H9 (cell line): ENCODE measurements around the gene SNRNP35. TPM values are rescaled to one million over a fixed set of nuclear protein-coding genes. Genes with fewer than 3 reads are reported as not detected.
"Not testable (repeated sequence)": the region's sequence is repeated elsewhere in the genome, so short reads cannot be mapped to it uniquely, and the experiment has no call there.

ENCODE experiments used
- DNase-seq: peaks from one replicate; pipeline ENCODE4 v3.0.0-alpha.2; 2017
- H2AFZ ChIP-seq: one replicate; pipeline ENCODE4 v1.6.1; 2013; ENCODE audit warnings: mild to moderate bottlenecking, low read length, control low read depth, moderate library complexity
- H2AK5ac ChIP-seq: 2 replicates; pipeline ENCODE4 v1.6.1; 2013; ENCODE audit warnings: low read length, control low read depth, mixed read lengths; ENCODE audit not compliant: insufficient read length
- H2BK120ac ChIP-seq: one replicate; pipeline ENCODE4 v1.6.1; 2013; ENCODE audit warnings: low read depth, mild to moderate bottlenecking, low read length, control low read depth, inconsistent platforms; ENCODE audit not compliant: poor library complexity, severe bottlenecking
- H2BK12ac ChIP-seq: 2 replicates; pipeline ENCODE4 v1.6.1; 2013; ENCODE audit warnings: low read length, control low read depth, mixed read lengths, low read depth; ENCODE audit not compliant: insufficient read length
- H2BK15ac ChIP-seq: 2 replicates; pipeline ENCODE4 v1.6.1; 2013; ENCODE audit warnings: low read depth, low read length, control low read depth
- H2BK20ac ChIP-seq: one replicate; pipeline ENCODE4 v1.6.1; 2013; ENCODE audit warnings: low read depth, mild to moderate bottlenecking, low read length, control low read depth, inconsistent platforms; ENCODE audit not compliant: poor library complexity, severe bottlenecking
- H2BK5ac ChIP-seq: 2 replicates; pipeline ENCODE4 v1.6.1; 2013; ENCODE audit warnings: low read length, control low read depth, mixed read lengths; ENCODE audit not compliant: insufficient read length
- H3K14ac ChIP-seq: 2 replicates; pipeline ENCODE4 v1.6.1; 2013; ENCODE audit warnings: low read length, control low read depth; ENCODE audit not compliant: insufficient read depth
- H3K18ac ChIP-seq: 2 replicates; pipeline ENCODE4 v1.6.1; 2013; ENCODE audit warnings: low read depth, mild to moderate bottlenecking, mixed read lengths, low read length, control low read depth; ENCODE audit not compliant: insufficient read length
- H3K23ac ChIP-seq: 2 replicates; pipeline ENCODE4 v1.6.1; 2013; ENCODE audit warnings: low read length, control low read depth, mixed read lengths, low read depth; ENCODE audit not compliant: insufficient read length
- H3K23me2 ChIP-seq: 2 replicates; pipeline ENCODE4 v1.6.1; 2013; ENCODE audit warnings: low read depth, mild to moderate bottlenecking, mixed read lengths, low read length, control low read depth; ENCODE audit not compliant: insufficient read length, poor library complexity, severe bottlenecking
- H3K27ac ChIP-seq: 2 replicates; pipeline ENCODE4 v1.5.1; 2013; ENCODE audit warnings: low read length, control low read depth, mixed read lengths, low read depth; ENCODE audit not compliant: insufficient read length
- H3K27me3 ChIP-seq: 2 replicates; pipeline ENCODE4 v1.6.1; 2013; ENCODE audit warnings: low read length, control low read depth, inconsistent platforms; ENCODE audit not compliant: insufficient read depth
- H3K4ac ChIP-seq: 2 replicates; pipeline ENCODE4 v1.6.1; 2013; ENCODE audit warnings: low read depth, mild to moderate bottlenecking, control low read depth, inconsistent platforms, low read length, moderate library complexity
- H3K4me1 ChIP-seq: 2 replicates; pipeline ENCODE4 v1.6.1; 2013; ENCODE audit warnings: low read length, control low read depth, inconsistent platforms; ENCODE audit not compliant: insufficient read depth
- H3K4me2 ChIP-seq: 2 replicates; pipeline ENCODE4 v1.6.1; 2013; ENCODE audit warnings: low read length, control low read depth, mixed read lengths; ENCODE audit not compliant: insufficient read length, insufficient read depth
- H3K56ac ChIP-seq: 2 replicates; pipeline ENCODE4 v1.6.1; 2013; ENCODE audit warnings: low read depth, mild to moderate bottlenecking, mixed read lengths, low read length, control low read depth; ENCODE audit not compliant: insufficient read length
- H3K79me1 ChIP-seq: 2 replicates; pipeline ENCODE4 v1.6.1; 2013; ENCODE audit warnings: low read depth, mild to moderate bottlenecking, moderate library complexity, low read length, control low read depth, inconsistent platforms; ENCODE audit not compliant: insufficient read depth, poor library complexity, severe bottlenecking
- H3K79me2 ChIP-seq: 2 replicates; pipeline ENCODE4 v1.6.1; 2013; ENCODE audit warnings: low read length, control low read depth, inconsistent platforms; ENCODE audit not compliant: insufficient read depth
- H3K9ac ChIP-seq: 2 replicates; pipeline ENCODE4 v1.6.1; 2013; ENCODE audit warnings: low read length, control low read depth, mixed read lengths; ENCODE audit not compliant: insufficient read length; ENCODE audit errors: extremely low read depth
- H3K9me3 ChIP-seq: one replicate; pipeline ENCODE4 v1.6.1; 2013; ENCODE audit warnings: low read depth, low read length, inconsistent platforms; ENCODE audit not compliant: control insufficient read depth
- H3T11ph ChIP-seq: one replicate; pipeline ENCODE4 v1.6.1; 2013; ENCODE audit warnings: mild to moderate bottlenecking, low read length, control low read depth, inconsistent platforms
- H4K20me1 ChIP-seq: one replicate; pipeline ENCODE4 v1.6.1; 2013; ENCODE audit not compliant: control insufficient read depth, insufficient read length, insufficient read depth
- H4K5ac ChIP-seq: 2 replicates; pipeline ENCODE4 v1.6.1; 2013; ENCODE audit warnings: low read depth, mild to moderate bottlenecking, mixed read lengths, low read length, control low read depth; ENCODE audit not compliant: insufficient read length
- H4K8ac ChIP-seq: replicated peaks from 2 replicates; pipeline ENCODE4 v1.6.1; 2013; ENCODE audit warnings: low read length, control low read depth, mixed read lengths, low read depth; ENCODE audit not compliant: insufficient read length
- H4K91ac ChIP-seq: 2 replicates; pipeline ENCODE4 v1.6.1; 2013; ENCODE audit warnings: low read depth, mild to moderate bottlenecking, moderate library complexity, mixed read lengths, low read length, control low read depth; ENCODE audit not compliant: insufficient read length
- H3K27ac Mint-ChIP-seq, 3 experiments: 2 replicates in 2 of 3; 3 replicates in 1 of 3; pipeline ENCODE4 v1.8.0; 2020 to 2021; ENCODE audit warnings: mixed read lengths in 3 of 3, mild to moderate bottlenecking in 1 of 3, moderate library complexity in 1 of 3
- H3K27me3 Mint-ChIP-seq: 2 replicates; pipeline ENCODE4 v1.8.0; 2021; ENCODE audit warnings: low read depth, mild to moderate bottlenecking, moderate library complexity, mixed read lengths
- H3K36me3 Mint-ChIP-seq, 3 experiments: 2 replicates in 2 of 3; 3 replicates in 1 of 3; pipeline ENCODE4 v1.8.0; 2020 to 2021; ENCODE audit warnings: low read depth in 3 of 3, mixed read lengths in 3 of 3; ENCODE audit not compliant: insufficient read depth in 1 of 3
- H3K4me1 Mint-ChIP-seq, 2 experiments: 2 replicates each; pipeline ENCODE4 v1.8.0; 2020; ENCODE audit warnings: mixed read lengths in 2 of 2
- H3K4me3 Mint-ChIP-seq, 2 experiments: 2 replicates in 1 of 2; 3 replicates in 1 of 2; pipeline ENCODE4 v1.8.0; 2020 to 2021; ENCODE audit warnings: mild to moderate bottlenecking in 2 of 2, mixed read lengths in 2 of 2, moderate library complexity in 1 of 2
- H3K9me3 Mint-ChIP-seq, 2 experiments: 2 replicates in 1 of 2; 3 replicates in 1 of 2; pipeline ENCODE4 v1.8.0; 2020; ENCODE audit warnings: mild to moderate bottlenecking in 2 of 2, mixed read lengths in 2 of 2, moderate library complexity in 1 of 2
- CTCF ChIP-seq: fragments of 200-600 bp; sonication (generic); conservative IDR thresholded peaks from 3 replicates; pipeline ENCODE4 v1.8.0; 2021; ENCODE audit warnings: antibody characterized with exemption, mild to moderate bottlenecking
- WGBS: extraction: QIAGEN DNeasy Blood & Tissue Kit; methylation state at CpG from one replicate; pipeline ENCODE4 v1.1.7; 2013; ENCODE audit warnings: missing lambda C conversion rate, low lambda C conversion rate, mixed read lengths; ENCODE audit not compliant: insufficient read length; ENCODE audit errors: extremely low coverage; 5-methylcytosine and 5-hydroxymethylcytosine counted together
- total RNA-seq: library from RNA; stranded (reverse); gene quantifications from 2 replicates; pipeline ENCODE4 v1.2.1, GENCODE V29; 2021

SNRNP35 gene
- total RNA-seq, 1 experiment from 2014 or later: 16.3 TPM

DNA sequence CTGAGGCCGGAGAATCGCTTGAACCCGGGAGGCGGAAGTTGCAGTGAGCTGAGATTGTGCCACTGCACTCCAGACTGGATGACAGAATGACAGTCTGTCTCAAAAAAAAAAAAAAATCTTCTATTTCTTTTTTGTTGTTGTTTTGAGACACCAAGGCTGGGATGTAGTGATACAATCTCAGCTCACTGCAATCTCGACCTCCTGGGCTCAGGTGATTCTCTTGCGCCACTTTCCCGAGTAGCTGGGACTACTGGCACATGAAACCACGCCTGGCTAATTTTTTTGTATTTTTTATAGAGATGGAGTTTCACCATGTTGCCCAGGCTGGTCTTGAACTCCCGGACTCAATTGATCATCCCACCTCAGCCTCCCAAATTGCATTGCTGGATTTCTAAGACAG, 7.3 kb upstream of the SNRNP35 start:
- Mint-ChIP-seq H3K4me1 (peaks cover 5 to 6% of the 10 kb centered on the region in 2 experiments), H3K36me3 (no peaks in the 10 kb centered on the region), H3K9me3 (no peaks in the 10 kb centered on the region; a peak in 1 of 5 replicates), H3K4me3 (no peak overlapping the region; a peak in 1 of 5 replicates), H3K27ac (0 out of 7 replicates have a peak overlapping the region, but pooled peaks of 1 of the 3 experiments have one; percentile 20), H3K27me3 (peaks cover 8% of the 10 kb centered on the region)
- H2BK5ac ChIP-seq: no peak overlapping the region
- no peak for DNase-seq
- H3K14ac ChIP-seq: no peak overlapping the region
- no peaks in the 10 kb centered on the region for H3K23me2 ChIP-seq
- no peak overlapping the region for H3K27ac ChIP-seq
- H3K4me1 ChIP-seq: no peaks in the 10 kb centered on the region
- no peak overlapping the region for H3K4me2 ChIP-seq
- H2BK12ac ChIP-seq: no peak overlapping the region
- no peak overlapping the region for H4K8ac ChIP-seq
- H2AFZ ChIP-seq: no peak overlapping the region
- H3K27me3 ChIP-seq: no peaks in the 10 kb centered on the region
- H3K23ac ChIP-seq: no peak overlapping the region
- no peaks in the 10 kb centered on the region for H4K20me1 ChIP-seq
- no peak for TF ChIP-seq CTCF
- H3K18ac ChIP-seq: no peak overlapping the region
- H3K9me3 ChIP-seq: no peaks in the 10 kb centered on the region
- no peak overlapping the region for H3K56ac ChIP-seq
- H2BK20ac ChIP-seq: no peak overlapping the region
- no peak overlapping the region for H4K5ac ChIP-seq
- H3K79me1 ChIP-seq: no peaks in the 10 kb centered on the region
- no peak overlapping the region for H4K91ac ChIP-seq
- H2AK5ac ChIP-seq: no peak overlapping the region
- no CpG with 5 or more reads among the region's 9 CpGs for WGBS
- no peak overlapping the region for H3T11ph ChIP-seq
- no peak overlapping the region for H3K4ac ChIP-seq
- no peak overlapping the region for H2BK15ac ChIP-seq
- H3K9ac ChIP-seq: no peak overlapping the region
- H3K79me2 ChIP-seq: no peaks in the 10 kb centered on the region
- no peak overlapping the region for H2BK120ac ChIP-seq

GRCh38 chr12:123452276-123452550, 5.7 kb upstream of the SNRNP35 start:
- H3K4ac ChIP-seq, H3K14ac ChIP-seq, H4K8ac ChIP-seq, H2BK20ac ChIP-seq, H3K4me3 Mint-ChIP-seq, H2BK120ac ChIP-seq, H3K9me3 ChIP-seq, H3K4me1 Mint-ChIP-seq, H3K27me3 Mint-ChIP-seq, H3K4me1 ChIP-seq, H2BK5ac ChIP-seq, H3K56ac ChIP-seq, DNase-seq, H3K36me3 Mint-ChIP-seq, H4K20me1 ChIP-seq, H3K27ac ChIP-seq, H3K9ac ChIP-seq, H4K91ac ChIP-seq, H3K18ac ChIP-seq, H2BK12ac ChIP-seq, H2AK5ac ChIP-seq, H3T11ph ChIP-seq, H3K27me3 ChIP-seq, H3K23me2 ChIP-seq, H3K23ac ChIP-seq, H3K79me1 ChIP-seq, H2AFZ ChIP-seq, H4K5ac ChIP-seq, H3K9me3 Mint-ChIP-seq, H3K79me2 ChIP-seq, H3K4me2 ChIP-seq, H2BK15ac ChIP-seq: not testable (repeated sequence)
- peak overlapping the region in 2 of 3 experiments; percentile 61 to 85; a peak in 1 of 7 replicates for H3K27ac Mint-ChIP-seq
- no CpG with 5 or more reads among the region's 1 CpG for WGBS
